Putamen (tissue), 1 donor: ENCODE data around the gene SLC25A26.
"Not testable (repeated sequence)": the region's sequence is repeated elsewhere in the genome, so short reads cannot be mapped to it uniquely, and the experiment has no call there.

Source experiments
- DNase-seq: peaks from one replicate; pipeline ENCODE4 v3.0.0-alpha.2; 2016; ENCODE audit warnings: low spot score

The SLC25A26 gene, protein sequence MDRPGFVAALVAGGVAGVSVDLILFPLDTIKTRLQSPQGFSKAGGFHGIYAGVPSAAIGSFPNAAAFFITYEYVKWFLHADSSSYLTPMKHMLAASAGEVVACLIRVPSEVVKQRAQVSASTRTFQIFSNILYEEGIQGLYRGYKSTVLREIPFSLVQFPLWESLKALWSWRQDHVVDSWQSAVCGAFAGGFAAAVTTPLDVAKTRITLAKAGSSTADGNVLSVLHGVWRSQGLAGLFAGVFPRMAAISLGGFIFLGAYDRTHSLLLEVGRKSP

GRCh38 chr3:66220602-66221377 lies at the start of gene SLC25A26:
Gene SLC25A26, plus strand, starts transcription at chr3:66221001. Its CDS starts 94 bp downstream, at chr3:66221095.
- peak; percentile 95 for DNase-seq

- DNase-seq = no peak
Observed at GRCh38 chr3:66172394-66172793, 48.4 kb upstream of the SLC25A26 start.

- DNase-seq = peak; percentile 58
Observed at GRCh38 chr3:66177026-66177425, 43.8 kb upstream of the SLC25A26 start.

DNA sequence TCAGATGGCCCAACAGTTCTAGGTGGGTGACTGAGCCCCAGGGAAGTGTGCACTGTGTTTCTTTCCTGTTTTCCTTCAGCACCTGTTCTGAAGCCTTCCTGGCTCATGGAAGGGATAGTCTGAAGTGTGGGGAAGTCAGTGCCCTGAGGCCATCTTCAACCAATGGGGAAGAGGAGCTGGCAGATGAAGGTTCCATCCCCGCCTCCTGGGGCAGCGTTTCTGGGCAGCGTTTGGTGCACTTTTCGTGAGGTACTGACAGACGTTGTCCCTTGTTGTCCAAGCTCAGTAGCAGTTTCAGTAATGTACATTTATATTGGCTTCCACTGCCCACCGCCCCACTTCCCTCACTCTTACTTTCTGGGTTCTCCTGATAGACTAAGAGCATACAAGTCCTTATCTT lies 42.6 kb upstream of the SLC25A26 start:
- DNase-seq = no peak

GRCh38 chr3:66179793-66180192 lies 41.0 kb upstream of the SLC25A26 start:
- DNase-seq = no peak

GRCh38 chr3:66181764-66182163 lies 39.0 kb upstream of the SLC25A26 start:
- no peak for DNase-seq

DNA sequence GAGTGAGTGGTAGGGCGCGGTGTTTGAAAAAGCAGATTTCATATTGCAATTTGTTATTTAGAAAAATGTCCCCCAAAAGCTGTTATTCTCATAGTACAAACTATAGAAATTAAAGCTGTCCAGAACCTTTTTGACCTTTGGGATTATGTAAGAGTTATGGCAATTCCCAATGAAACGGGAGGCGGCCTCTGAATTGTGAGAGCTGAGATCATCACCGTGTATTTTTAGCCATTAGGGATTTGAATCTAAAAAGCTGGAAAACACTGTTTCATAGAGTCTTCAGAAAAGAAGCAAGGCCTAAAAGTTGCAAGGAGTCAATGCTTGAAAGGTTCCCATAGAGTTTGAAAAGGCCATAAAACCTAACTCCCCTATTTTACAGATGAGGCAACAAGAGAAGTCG lies 38.6 kb upstream of the SLC25A26 start:
- no peak for DNase-seq

DNA sequence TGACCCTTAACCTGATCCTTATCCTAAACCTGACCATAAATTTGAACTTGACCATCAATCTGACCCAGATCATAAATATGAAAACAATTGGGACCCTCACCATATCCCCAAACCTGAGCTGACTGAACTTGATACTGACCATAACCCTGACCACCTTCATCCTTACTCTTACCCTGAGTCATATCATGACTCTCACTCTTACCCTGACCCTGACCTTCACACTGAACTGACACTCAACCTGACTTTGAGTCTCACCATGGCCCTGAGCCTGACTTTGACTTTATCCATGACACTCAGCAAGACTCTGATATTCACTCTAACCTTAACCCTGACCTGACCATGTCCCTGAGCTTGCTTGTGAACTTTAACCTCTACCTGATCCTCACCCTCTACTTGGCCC lies 34.3 kb upstream of the SLC25A26 start:
- DNase-seq = no peak

- DNase-seq = peak; percentile 72
Observed at GRCh38 chr3:66195347-66195783, 25.4 kb upstream of the SLC25A26 start.

DNA sequence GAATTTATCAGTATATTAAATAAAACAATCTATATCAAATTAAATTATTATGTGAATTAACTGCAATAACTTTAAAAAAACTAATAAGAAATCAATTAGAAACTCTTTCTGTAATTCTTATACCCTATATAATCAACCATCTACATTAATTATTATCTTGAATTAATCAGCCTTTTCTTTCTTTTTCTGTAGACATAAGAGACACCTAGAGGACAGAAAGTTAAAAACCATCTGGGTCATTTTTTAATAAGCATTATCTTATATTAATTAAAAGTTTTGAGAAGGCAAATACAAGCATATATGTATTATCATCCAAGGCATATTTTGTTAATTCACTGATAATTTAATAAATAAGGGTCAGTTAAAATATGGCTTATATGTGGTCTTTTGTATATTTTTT lies 24.2 kb upstream of the SLC25A26 start:
- no peak for DNase-seq

GRCh38 chr3:66198437-66199088 lies 22.2 kb upstream of the SLC25A26 start:
- no peak for DNase-seq

GRCh38 chr3:66199089-66199473 lies 21.7 kb upstream of the SLC25A26 start:
- no peak for DNase-seq

GRCh38 chr3:66200147-66200546 lies 20.7 kb upstream of the SLC25A26 start:
- no peak for DNase-seq

DNA sequence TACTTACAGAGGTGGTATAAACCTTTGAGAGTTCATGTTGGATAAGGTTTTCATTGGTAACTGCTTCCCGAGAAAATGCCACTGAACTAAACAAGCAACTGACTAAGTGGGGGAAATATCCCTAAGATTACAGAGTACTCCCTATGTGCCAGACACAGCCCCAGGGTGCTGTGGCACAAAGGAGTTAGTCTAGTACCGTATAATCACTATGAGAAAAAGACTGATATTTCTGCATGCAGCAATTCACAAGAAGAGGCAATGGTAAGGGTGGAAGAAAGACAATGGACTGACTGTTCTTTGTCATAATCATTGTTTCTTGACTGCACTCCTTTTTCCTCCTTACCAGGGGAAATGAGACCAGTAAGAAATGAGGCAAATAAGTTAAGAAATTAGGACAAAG lies 20.0 kb upstream of the SLC25A26 start:
- DNase-seq = no peak

- DNase-seq = no peak
Observed at GRCh38 chr3:66203275-66203674, 17.5 kb upstream of the SLC25A26 start.

GRCh38 chr3:66206806-66207205 lies 14.0 kb upstream of the SLC25A26 start:
- DNase-seq = no peak

GRCh38 chr3:66208189-66208588 lies 12.6 kb upstream of the SLC25A26 start:
- no peak for DNase-seq

GRCh38 chr3:66210687-66211295 lies 10.0 kb upstream of the SLC25A26 start:
- no peak for DNase-seq

- no peak for DNase-seq
Observed at GRCh38 chr3:66211779-66212178, 9.0 kb upstream of the SLC25A26 start.

DNA sequence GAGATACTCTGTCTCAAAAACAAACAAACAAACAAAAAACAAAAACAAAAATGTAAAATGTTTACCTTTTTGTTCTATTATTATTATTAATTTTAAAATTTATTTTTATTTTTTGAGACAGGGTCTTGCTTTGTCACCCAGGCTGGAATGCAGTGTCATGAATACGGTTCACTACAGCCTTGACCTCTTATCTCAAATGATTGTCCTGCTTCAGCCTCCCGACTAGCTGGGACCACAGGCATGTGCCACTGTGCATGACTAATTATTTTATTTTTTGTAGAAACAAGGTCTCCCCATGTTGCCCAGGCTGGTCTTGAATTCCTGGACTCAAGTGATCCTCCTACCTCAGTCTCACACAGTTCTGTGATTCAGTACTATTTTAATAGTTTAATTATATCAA lies 5.7 kb upstream of the SLC25A26 start:
- DNase-seq = no peak

- DNase-seq = no peak
Observed at GRCh38 chr3:66220066-66220465, 735 bp upstream of the SLC25A26 start.

- no peak for DNase-seq
Observed at GRCh38 chr3:66224220-66224619, 3.4 kb downstream of the SLC25A26 start.

- not testable (repeated sequence) for DNase-seq
Observed at GRCh38 chr3:66226093-66226492, 5.3 kb downstream of the SLC25A26 start.
